K562 (cell line): ENCODE data around the gene PSRC1. TPM values are rescaled to one million over a fixed set of nuclear protein-coding genes. Genes with fewer than 3 reads are reported as not detected.
A peak's percentile ranks its signal among the peaks of the same experiment; 100 is the strongest.

Source experiments
- CHD7 ChIP-seq: fragments of 200-600 bp; sonication (generic); IDR thresholded peaks from one replicate; pipeline ENCODE4 v1.6.1; 2012; ENCODE audit warnings: mild to moderate bottlenecking, low read depth, low read length, inconsistent platforms
- REST ChIP-seq, 2 experiments: fragments of 450-650 bp; formaldehyde crosslinking in 1 of 2; IDR thresholded peaks; 2 replicates each; pipeline versions ENCODE4 v1.4.0 to v1.6.1; 2014 to 2020; ENCODE audit warnings: mild to moderate bottlenecking in 2 of 2, borderline replicate concordance in 1 of 2, low read depth in 1 of 2
- SP2 ChIP-seq: IDR thresholded peaks from 2 replicates; pipeline ENCODE4 v1.6.1; 2011; ENCODE audit warnings: mild to moderate bottlenecking, low read depth, low read length, moderate library complexity; ENCODE audit not compliant: poor library complexity, severe bottlenecking; ENCODE audit errors: extremely low read depth
- SRF ChIP-seq, 2 experiments: fragments of 250-450, 450-650 bp in 1 of 2; sonication (Bioruptor Pico) in 1 of 2; sonication (generic) in 1 of 2; formaldehyde crosslinking; IDR thresholded peaks; 2 replicates each; pipeline versions ENCODE4 v1.5.0 to v1.5.1; 2020 to 2022; ENCODE audit warnings: mild to moderate bottlenecking in 1 of 2, missing genetic modification reagents in 1 of 2
- polyA plus RNA-seq, 8 experiments: library from polyadenylated mRNA; depleted of rRNA in 4 of 8; stranded (reverse) in 5 of 8; unstranded in 3 of 8; fragments of >200 nt; fragmentation: Nextera tagmentation in 2 of 8; fragmentation: Illumina TruSeq in 1 of 8; extraction: Ambion mirVana in 2 of 8; extraction: Trizol in 1 of 8; gene quantifications; 2 replicates each; pipeline versions ENCODE4 v1.2.1 to v1.2.3, GENCODE V29; 2011 to 2014; ENCODE audit warnings: inconsistent platforms in 1 of 8, missing spikeins in 1 of 8
- total RNA-seq, 7 experiments: library from RNA; depleted of rRNA in 6 of 7; stranded (reverse); fragments of >200 nt in 6 of 7; fragmentation: Illumina TruSeq in 2 of 7; extraction: Trizol in 2 of 7; gene quantifications; 2 replicates each; pipeline versions ENCODE4 v1.2.1 to v1.2.3, GENCODE V29; 2011 to 2021; ENCODE audit warnings: low replicate concordance in 1 of 7

PSRC1 gene
- total and polyA plus RNA-seq, 9 of the 15 experiments (the other 6 are each of a cell fraction or from before 2014, with no cell fraction given), result 6.5 to 65.2 (median 39.3) TPM

DNA sequence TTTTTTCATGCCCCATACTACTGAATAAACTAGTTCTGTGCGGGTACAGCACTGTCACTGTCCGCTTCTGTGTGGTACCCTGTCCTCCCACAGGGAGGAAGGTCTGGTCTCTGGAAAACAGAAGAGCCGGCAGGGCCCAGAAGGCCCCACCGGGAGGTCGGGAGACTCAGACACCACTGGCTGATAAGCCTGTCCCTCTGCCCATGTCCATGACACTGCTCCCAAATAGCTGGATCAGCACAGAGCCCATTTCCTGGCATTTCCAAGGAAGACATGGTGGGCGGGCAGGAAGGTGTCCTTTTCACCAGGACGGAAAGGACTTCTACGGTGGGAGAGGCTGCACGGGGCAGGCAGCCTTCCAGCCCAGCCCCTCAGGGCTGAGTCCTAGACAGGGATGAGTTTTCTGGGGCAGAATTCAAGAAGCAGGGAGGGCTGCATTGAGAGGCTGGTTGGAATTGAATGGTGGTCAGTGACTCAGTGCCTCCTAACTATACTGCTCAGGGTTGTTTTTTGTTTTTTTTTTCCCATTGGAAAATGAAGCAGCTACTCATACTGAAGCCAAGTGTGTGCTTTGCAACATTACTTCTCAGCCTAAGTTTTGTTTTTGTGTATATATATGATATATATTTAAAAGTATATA is 7.1 kb downstream of the PSRC1 start (continued):
- TF ChIP-seq CHD7 (no peak), SP2 (no peak), SRF (CRISPR knock-in tag; IDR thresholded peaks at IDR 0.05) (0 out of 4 replicates have a peak, but pooled peaks of 1 of the 2 experiments have one; percentile 18), REST (IDR thresholded peaks at IDR 0.05; ENCODE audit: borderline replicate concordance) (0 out of 2 replicates have a peak, but pooled peaks have one; percentile 24), REST (CRISPR knock-in tag; IDR thresholded peaks at IDR 0.05; ENCODE audit: low read depth) (no peak)
